Tibial artery (tissue), 4 donors: Measurements from ENCODE around the gene NFATC4.
A peak's percentile ranks its signal among the peaks of the same experiment; 100 is the strongest.

Source experiments
- DNase-seq, 2 donors: peaks; one replicate each; pipeline ENCODE4 v3.0.0-alpha.2; 2019
- H3K27ac ChIP-seq, 2 donors: fragments of 200-600 bp; sonication (generic) in 1 of 2; 1 replicate in 1 of 2; 2 replicates in 1 of 2; pipeline ENCODE4 v1.5.1; 2018 to 2019; ENCODE audit warnings: mild to moderate bottlenecking in 1 of 2
- H3K27me3 ChIP-seq, 2 donors: fragments of 200-600 bp; sonication (generic) in 1 of 2; one replicate each; pipeline versions ENCODE4 v1.5.1 to v1.6.0; 2016 to 2019
- H3K36me3 ChIP-seq, 3 donors: fragments of 200-600 bp; sonication (generic) in 2 of 3; one replicate each; pipeline ENCODE4 v1.5.1; 2016 to 2019; ENCODE audit warnings: mild to moderate bottlenecking in 2 of 3
- H3K4me1 ChIP-seq, 4 donors: fragments of 200-600 bp; sonication (generic) in 2 of 4; 1 replicate in 3 of 4; 2 replicates in 1 of 4; pipeline ENCODE4 v1.5.1; 2016 to 2019
- H3K4me3 ChIP-seq, 2 donors: fragments of 200-600 bp; sonication (generic) in 1 of 2; 1 replicate in 1 of 2; 2 replicates in 1 of 2; pipeline ENCODE4 v1.5.1; 2018 to 2019; ENCODE audit warnings: mild to moderate bottlenecking in 2 of 2
- H3K9me3 ChIP-seq, 3 donors: fragments of 200-600 bp; sonication (generic) in 1 of 3; one replicate each; pipeline ENCODE4 v1.5.1; 2016 to 2019
- intact Hi-C: fragments of 100-400 bp; cut with DNase I; formaldehyde crosslinking; loops from one replicate; pipeline ENCODE4 v1.15.0; 2023; ENCODE audit warnings: low total_unique reads
- TF ChIP-seq, protein P1 (sequence below), 2 experiments: fragments of 200-600 bp in 1 of 2; fragments of 450-650 bp in 1 of 2; IDR thresholded peaks; one replicate each; pipeline ENCODE4 v1.5.1; 2017 to 2019; ENCODE audit warnings: antibody characterized with exemption in 2 of 2, mild to moderate bottlenecking in 1 of 2, moderate library complexity in 1 of 2

NFATC4 gene

GRCh38 chr14:24409956-24410355, 42.0 kb downstream of the NFATC4 start:
- TF ChIP-seq, protein P1, sequence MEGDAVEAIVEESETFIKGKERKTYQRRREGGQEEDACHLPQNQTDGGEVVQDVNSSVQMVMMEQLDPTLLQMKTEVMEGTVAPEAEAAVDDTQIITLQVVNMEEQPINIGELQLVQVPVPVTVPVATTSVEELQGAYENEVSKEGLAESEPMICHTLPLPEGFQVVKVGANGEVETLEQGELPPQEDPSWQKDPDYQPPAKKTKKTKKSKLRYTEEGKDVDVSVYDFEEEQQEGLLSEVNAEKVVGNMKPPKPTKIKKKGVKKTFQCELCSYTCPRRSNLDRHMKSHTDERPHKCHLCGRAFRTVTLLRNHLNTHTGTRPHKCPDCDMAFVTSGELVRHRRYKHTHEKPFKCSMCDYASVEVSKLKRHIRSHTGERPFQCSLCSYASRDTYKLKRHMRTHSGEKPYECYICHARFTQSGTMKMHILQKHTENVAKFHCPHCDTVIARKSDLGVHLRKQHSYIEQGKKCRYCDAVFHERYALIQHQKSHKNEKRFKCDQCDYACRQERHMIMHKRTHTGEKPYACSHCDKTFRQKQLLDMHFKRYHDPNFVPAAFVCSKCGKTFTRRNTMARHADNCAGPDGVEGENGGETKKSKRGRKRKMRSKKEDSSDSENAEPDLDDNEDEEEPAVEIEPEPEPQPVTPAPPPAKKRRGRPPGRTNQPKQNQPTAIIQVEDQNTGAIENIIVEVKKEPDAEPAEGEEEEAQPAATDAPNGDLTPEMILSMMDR (IDR thresholded peaks at IDR 0.05): no peak
- DNase-seq: no peak
- intact Hi-C loops: no loop called here
- Histone ChIP-seq H3K36me3 (peaks cover 5 to 59% (median 42%) of the 10 kb centered on the region in 3 donors), H3K4me1 (no peaks in the 10 kb centered on the region), H3K9me3 (no peaks in the 10 kb centered on the region), H3K27ac (no peak overlapping the region), H3K27me3 (no peaks in the 10 kb centered on the region), H3K4me3 (no peak overlapping the region)

- Histone ChIP-seq H3K36me3 (peaks cover 7 to 71% (median 51%) of the 10 kb centered on the region in 3 donors), H3K4me3 (no peak overlapping the region), H3K4me1 (no peaks in the 10 kb centered on the region), H3K27ac (no peak overlapping the region), H3K9me3 (no peaks in the 10 kb centered on the region), H3K27me3 (no peaks in the 10 kb centered on the region)
- no peak for DNase-seq
- intact Hi-C loops: no loop called here
- TF ChIP-seq, protein P1 (IDR thresholded peaks at IDR 0.05): peak; percentile 54 to 59
Observed at GRCh38 chr14:24411443-24412389, 43.7 kb downstream of the NFATC4 start.

GRCh38 chr14:24414077-24414476, 46.1 kb downstream of the NFATC4 start:
- H3K27ac ChIP-seq: no peak overlapping the region
- DNase-seq: no peak
- peaks cover 0 to 12% of the 10 kb centered on the region in 2 donors for H3K27me3 ChIP-seq
- peaks cover 3 to 56% (median 39%) of the 10 kb centered on the region in 3 donors for H3K36me3 ChIP-seq
- no peaks in the 10 kb centered on the region for H3K9me3 ChIP-seq
- H3K4me3 ChIP-seq: no peak overlapping the region
- peaks cover 0 to 7% (median 0%) of the 10 kb centered on the region in 4 donors for H3K4me1 ChIP-seq
- intact Hi-C loops: no loop called here
- TF ChIP-seq, protein P1 (IDR thresholded peaks at IDR 0.05): no peak

- H3K27me3 ChIP-seq: peaks cover 0 to 15% of the 10 kb centered on the region in 2 donors
- H3K4me3 ChIP-seq: no peak overlapping the region
- DNase-seq: no peak
- peaks cover 3 to 48% (median 32%) of the 10 kb centered on the region in 3 donors for H3K36me3 ChIP-seq
- TF ChIP-seq, protein P1 (IDR thresholded peaks at IDR 0.05): no peak
- no peak overlapping the region for H3K27ac ChIP-seq
- no peaks in the 10 kb centered on the region for H3K9me3 ChIP-seq
- intact Hi-C loops: no loop called here
- peaks cover 0 to 8% (median 0%) of the 10 kb centered on the region in 4 donors for H3K4me1 ChIP-seq
Observed at GRCh38 chr14:24414732-24415420, 46.9 kb downstream of the NFATC4 start.

DNA sequence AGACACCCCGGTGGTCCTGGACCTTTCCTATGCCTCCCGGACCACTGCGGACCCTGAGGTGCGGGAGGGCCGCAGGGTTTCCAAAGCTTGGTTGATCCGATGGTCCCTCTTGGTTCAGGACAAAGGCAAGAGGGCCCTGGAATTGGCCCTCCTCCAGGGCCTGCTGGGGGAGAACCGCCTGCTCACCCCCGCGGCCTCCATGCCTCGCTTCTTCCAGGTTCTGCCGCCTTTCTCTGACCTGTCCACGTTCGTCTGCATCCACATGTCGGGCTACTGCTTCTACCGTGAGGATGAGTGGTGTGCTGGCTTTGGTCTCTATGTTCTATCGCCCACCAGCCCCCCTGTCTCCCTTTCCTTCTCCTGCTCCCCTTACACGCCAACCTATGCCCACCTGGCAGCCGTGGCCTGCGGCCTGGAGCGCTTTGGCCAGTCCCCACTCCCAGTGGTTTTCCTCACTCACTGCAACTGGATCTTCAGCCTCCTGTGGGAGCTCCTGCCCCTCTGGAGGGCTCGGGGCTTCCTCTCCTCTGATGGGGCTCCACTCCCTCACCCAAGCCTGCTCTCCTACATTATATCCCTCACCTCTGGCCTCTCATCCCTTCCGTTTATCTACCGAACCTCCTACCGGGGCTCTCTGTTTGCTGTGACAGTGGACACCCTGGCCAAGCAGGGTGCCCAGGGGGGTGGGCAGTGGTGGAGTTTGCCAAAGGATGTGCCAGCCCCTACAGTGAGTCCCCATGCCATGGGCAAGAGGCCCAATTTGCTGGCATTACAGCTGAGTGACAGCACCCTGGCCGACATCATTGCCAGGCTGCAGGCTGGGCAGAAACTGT, 47.7 kb downstream of the NFATC4 start:
- TF ChIP-seq, protein P1 (IDR thresholded peaks at IDR 0.05): no peak
- Histone ChIP-seq H3K36me3 (peaks cover 3 to 43% (median 25%) of the 10 kb centered on the region in 3 donors), H3K4me3 (no peak overlapping the region), H3K4me1 (peaks cover 0 to 8% (median 0%) of the 10 kb centered on the region in 4 donors), H3K9me3 (no peaks in the 10 kb centered on the region), H3K27ac (no peak overlapping the region), H3K27me3 (peaks cover 0 to 22% of the 10 kb centered on the region in 2 donors)
- intact Hi-C loops: no loop called here
- no peak for DNase-seq
